22Rv1 (cell line): ENCODE data around the gene TRDN.

Experiments used
- ZFX ChIP-seq: fragments of 450-650 bp; IDR thresholded peaks from 2 replicates; pipeline ENCODE4 v1.6.1; 2017; ENCODE audit warnings: antibody characterized with exemption, borderline replicate concordance
- TF ChIP-seq, protein P1 (sequence below): fragments of 450-650 bp; IDR thresholded peaks from 2 replicates; pipeline ENCODE4 v1.5.1; 2017; ENCODE audit warnings: mild to moderate bottlenecking

DNA sequence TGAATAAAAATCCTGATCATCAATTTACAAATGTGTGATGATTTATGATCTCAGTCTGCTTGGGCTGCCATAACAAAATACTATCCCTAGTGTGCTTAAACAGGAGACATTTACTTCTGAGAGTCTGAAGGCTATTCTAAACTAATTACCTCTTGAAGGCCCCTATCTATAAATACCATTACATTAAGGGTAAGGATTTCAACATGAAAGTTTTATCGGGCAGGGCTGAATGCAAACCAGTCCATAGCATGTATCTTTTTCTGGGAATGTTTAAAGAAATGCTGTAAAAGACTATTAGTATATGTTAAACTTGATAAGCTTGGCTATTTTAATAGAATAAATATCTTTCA, 48.2 kb downstream of the TRDN start:
- TF ChIP-seq ZFX, result no peak
- TF ChIP-seq, protein P1, sequence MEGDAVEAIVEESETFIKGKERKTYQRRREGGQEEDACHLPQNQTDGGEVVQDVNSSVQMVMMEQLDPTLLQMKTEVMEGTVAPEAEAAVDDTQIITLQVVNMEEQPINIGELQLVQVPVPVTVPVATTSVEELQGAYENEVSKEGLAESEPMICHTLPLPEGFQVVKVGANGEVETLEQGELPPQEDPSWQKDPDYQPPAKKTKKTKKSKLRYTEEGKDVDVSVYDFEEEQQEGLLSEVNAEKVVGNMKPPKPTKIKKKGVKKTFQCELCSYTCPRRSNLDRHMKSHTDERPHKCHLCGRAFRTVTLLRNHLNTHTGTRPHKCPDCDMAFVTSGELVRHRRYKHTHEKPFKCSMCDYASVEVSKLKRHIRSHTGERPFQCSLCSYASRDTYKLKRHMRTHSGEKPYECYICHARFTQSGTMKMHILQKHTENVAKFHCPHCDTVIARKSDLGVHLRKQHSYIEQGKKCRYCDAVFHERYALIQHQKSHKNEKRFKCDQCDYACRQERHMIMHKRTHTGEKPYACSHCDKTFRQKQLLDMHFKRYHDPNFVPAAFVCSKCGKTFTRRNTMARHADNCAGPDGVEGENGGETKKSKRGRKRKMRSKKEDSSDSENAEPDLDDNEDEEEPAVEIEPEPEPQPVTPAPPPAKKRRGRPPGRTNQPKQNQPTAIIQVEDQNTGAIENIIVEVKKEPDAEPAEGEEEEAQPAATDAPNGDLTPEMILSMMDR, result no peak
